ENCODE measurements around the gene TMTC4.
"Not testable (repeated sequence)": the region's sequence is repeated elsewhere in the genome, so short reads cannot be mapped to it uniquely, and the experiment has no call there.

The TMTC4 gene, protein sequence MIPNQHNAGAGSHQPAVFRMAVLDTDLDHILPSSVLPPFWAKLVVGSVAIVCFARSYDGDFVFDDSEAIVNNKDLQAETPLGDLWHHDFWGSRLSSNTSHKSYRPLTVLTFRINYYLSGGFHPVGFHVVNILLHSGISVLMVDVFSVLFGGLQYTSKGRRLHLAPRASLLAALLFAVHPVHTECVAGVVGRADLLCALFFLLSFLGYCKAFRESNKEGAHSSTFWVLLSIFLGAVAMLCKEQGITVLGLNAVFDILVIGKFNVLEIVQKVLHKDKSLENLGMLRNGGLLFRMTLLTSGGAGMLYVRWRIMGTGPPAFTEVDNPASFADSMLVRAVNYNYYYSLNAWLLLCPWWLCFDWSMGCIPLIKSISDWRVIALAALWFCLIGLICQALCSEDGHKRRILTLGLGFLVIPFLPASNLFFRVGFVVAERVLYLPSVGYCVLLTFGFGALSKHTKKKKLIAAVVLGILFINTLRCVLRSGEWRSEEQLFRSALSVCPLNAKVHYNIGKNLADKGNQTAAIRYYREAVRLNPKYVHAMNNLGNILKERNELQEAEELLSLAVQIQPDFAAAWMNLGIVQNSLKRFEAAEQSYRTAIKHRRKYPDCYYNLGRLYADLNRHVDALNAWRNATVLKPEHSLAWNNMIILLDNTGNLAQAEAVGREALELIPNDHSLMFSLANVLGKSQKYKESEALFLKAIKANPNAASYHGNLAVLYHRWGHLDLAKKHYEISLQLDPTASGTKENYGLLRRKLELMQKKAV

DNA sequence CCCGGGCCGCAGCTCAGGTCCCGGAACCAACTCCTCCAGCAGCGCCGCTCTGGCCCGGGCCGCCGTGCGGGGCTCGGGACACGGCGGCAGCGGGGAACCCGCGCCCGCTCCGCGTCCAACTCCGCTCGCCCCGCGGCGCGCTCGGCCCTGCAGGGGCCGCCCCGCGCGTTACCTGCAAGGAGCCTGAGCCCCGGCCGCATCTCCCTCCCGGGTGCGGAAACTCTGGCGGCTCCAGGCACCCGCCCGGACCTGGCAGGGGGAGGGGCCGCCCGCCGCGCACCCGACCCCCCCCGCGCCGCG, at the start of gene TMTC4:
TSS of gene TMTC4 (minus strand) at position 224 of the 300 bp plus-strand sequence. CDS start 4,433 bp downstream, outside the sequence.
- DNase-seq (ENCODE audit: low read depth) = no peak

DNA sequence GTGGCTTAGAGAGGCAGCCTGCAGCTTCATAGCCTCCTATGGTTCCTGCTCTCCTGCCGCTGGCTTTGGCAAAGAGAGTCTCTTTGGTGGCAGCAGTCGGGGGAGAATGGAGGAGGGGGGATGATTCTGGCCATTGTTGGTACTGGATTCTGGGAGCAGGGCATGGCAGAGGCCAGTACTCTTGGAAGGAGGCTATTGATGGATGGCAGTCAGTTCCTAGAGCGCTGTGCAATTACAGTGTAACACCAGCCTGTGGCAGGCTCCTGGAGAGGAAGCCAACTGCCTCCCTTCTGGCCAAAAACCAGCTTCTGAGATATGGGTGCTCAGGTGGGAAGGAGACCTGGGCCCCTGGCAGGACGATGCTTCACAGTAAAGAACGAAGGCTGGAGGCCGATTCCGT, 47.9 kb upstream of the TMTC4 start:
- DNase-seq (ENCODE audit: low read depth) = no peak

DNA sequence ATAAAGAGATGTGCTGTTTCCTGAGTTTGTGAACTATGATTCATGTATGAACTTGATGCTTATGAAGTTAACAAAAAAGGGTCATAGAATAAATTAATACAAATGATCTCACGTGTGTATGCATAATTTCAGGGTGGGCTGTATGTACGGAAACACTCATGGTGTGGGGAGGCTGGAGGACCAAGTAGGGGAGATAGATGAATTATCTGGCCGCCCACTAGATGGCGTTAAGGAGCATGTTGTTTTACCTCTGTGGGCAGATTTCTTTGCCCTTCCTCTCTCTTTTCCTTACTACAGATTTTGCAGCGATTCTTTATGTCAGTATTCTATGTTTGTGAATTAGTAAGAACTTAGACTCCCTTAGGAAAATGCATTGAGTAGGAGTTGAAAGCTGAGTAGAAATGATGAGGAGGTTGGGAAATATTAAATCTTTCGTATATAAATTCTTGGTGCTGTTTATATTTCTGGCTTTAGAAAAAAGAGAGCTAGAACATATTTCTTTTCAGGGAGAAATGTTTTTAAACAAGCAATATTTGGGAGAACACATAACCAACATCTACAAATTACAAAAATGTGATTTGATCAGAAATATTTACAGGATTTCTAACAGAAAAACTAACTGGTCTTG, 47.4 kb upstream of the TMTC4 start:
- DNase-seq (ENCODE audit: low read depth) = peak; percentile 27

DNA sequence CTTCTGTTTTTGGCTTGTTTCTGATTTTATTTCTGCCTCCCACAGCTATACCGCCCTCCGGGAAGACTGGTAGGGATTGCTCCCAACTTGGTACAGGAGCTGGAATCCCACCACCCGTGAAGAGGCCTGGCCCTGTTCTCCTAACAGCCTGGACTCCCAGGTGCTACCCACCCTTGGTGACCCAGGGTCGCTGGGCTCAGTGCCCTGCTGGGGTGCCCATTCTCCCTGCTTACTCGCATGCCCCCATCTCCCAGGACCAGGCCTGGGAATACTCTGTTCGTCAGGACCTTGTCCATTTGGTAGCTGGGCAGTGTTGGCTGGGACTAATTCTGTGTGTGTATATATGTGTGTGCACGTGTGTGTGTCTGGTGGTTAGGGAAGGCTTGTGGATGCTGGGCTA, 41.0 kb upstream of the TMTC4 start:
- no peak for DNase-seq (ENCODE audit: low read depth)

DNA sequence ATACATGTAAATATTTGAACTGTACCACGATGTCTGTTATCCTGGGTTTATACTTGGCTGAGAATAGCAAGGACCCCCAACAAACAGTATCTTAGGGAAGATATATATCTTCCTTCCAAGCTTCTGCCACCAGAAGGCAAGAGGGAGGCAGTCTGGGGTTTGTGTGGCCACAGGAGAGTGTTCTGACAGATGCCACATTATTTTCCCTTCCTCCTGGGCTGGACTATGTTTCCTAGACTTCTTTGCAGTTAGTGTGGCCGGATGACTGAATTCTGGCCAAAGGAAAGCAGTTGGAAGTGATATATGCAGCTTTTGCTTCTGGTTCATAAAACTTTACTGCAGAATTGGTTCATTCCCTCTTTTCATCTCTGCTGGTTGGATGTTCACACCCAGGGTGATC, 39.9 kb upstream of the TMTC4 start:
- no peak for DNase-seq (ENCODE audit: low read depth)

DNA sequence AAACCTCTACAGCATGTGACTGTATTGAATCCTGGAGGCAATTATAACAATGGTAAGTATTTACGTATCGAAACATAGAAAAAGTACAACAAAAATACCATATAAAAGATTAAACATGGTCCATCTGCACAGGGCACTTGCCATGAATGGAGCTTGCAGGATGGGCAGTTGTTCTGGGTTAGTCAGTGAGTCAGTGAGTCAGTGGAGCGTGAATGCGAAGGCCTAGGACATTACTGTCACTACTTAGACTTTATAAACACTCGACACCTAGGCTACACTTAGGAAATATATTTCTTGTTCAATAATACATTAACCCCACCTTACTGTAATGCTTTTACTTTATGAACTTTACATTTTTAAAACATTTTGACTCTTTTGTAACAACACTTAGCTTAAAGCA, 35.6 kb upstream of the TMTC4 start:
- no peak for DNase-seq (ENCODE audit: low read depth)

DNA sequence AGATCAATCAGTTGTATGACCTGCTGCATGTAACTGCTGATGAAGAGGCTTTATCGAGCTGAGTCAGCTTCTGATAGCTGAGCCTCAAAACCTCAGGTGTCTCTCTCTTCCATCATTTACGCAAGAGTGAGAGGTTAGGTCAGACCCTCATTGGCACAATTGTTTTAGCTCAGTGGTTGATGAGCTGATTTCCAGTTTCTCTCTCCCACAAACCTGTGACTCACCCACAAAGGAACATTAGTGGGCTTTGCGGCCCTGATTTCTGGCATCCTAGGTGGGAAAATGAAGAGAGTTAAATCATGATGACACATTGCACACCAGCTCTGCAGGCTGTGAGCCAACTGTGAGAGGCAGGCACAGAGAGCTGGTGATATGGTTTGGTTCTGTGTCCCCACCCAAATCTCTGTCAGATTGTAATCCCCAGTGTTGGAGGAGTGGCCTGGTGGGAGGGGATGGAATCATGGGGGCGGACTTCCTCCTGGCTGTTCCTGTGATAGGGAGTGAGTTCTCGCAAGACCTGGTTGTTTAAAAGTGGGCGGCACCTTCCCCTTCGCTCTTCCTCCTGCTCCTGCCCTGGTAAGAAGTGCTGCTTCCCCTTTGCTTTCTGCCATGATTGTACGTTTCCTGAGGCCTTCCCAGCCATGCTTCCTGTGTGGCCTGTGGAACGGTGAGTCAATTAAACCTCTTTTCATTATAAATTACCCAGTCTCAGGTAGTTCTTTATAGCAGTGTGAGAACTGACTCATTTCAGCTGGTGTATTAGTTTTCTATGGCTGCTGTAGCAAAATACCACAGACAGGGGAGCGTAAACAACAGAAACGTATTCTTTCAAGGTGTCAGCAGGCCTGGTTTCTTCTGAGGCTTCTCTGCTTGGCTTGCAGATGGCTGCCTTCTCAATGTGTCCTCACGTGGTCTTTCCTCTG, 33.5 kb upstream of the TMTC4 start:
- peak; percentile 25 for DNase-seq (ENCODE audit: low read depth)

DNA sequence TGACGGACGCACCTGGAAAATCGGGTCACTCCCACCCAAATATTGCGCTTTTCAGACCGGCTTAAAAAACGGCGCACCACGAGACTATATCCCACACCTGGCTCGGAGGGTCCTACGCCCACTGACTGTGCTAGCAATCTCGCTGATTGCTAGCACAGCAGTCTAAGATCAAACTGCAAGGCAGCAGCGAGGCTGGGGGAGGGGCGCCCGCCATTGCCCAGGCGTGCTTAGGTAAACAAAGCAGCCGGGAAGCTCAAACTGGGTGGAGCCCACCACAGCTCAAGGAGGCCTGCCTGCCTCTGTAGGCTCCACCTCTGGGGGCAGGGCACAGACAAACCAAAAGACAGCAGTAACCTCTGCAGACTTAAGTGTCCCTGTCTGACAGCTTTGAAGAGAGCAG, 23.7 kb upstream of the TMTC4 start:
- not testable (repeated sequence) for DNase-seq (ENCODE audit: low read depth)

DNA sequence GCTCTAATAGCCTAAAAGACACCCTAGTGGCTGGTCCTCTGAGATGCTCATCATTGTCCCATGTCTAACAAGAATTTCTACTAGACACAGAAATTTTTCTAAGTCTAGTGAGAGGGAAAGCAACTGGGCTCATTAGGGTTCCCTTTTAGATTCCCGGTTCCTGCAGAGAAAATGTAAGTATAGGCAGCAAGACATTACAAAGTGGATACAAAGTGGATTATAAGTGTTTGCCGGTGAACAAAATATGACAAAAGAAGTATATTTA, 20.8 kb upstream of the TMTC4 start:
- DNase-seq (ENCODE audit: low read depth) = no peak

DNA sequence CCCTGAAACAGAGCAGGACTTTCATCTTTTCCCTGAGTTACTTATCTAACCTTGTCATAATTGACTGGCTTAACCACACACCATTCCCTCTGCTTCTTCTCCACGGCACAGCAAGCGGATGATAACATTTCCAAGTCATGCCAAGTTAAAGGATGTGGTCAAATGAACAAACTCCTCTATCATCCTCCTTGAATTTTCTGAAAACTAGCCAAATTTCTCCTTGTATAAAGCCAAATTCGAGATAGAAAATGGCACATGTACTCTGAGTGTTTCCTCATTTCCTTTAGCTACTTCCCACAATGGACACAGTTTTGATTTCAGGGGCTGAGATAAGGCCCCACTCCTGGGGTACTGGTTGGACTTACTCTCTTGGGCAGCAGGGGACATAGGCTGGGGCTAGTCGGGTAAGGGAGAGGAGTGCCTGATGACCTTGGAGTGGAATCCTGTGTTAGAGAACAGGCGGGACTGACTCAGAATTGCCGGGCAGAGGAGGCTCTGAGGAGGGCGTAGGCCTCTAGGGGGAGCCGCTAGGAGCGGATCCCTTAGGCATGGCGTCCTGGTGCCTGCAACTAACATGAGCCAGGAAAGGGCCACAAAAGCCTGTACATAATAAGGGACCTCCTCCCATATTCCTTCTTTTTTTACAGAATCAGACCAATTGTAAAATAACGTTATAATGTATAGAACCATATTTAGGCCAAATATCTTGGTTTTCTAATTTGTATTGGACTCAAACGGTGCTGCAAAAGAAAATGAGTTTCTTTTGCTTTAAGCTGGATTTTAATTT, 20.3 kb upstream of the TMTC4 start:
- DNase-seq (ENCODE audit: low read depth) = no peak

DNA sequence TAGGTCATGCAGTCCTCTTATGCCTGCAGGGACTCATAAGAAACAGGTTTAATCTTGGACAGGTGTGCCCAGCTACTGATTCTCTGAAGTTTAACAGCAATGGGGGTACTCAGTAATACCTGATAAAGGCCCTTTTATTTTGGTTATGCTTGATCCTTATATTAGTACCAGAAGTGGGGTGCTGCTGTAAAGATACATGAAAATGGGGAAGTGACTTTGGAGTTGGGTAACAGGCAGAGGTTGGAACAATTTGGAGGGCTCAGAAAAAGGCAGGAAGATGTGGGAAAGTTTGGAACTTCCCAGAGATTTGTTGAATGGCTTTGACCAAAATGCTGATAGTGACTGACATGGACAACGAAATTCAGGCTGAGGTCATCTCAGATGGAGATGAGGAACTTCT, 14.6 kb upstream of the TMTC4 start:
- DNase-seq (ENCODE audit: low read depth) = no peak

DNA sequence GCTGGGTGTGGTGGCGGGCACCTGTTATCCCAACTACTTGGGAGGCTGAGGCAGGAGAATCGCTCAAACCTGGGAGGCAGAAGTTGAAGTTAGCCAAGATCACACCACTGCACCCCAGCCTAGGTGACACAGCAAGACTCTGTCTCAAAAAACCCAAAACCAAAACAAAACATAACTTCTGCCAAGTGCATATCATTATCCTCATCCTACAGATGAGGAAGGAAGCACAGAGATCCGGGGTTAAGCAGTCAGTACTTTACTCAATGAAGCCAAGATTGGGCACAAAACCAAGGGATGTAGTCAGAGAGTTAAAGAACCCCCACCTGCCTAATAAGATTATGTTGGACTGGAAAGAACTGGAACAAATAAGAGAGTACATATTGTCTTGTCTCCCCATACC, 5.5 kb upstream of the TMTC4 start:
- no peak for DNase-seq (ENCODE audit: low read depth)

DNA sequence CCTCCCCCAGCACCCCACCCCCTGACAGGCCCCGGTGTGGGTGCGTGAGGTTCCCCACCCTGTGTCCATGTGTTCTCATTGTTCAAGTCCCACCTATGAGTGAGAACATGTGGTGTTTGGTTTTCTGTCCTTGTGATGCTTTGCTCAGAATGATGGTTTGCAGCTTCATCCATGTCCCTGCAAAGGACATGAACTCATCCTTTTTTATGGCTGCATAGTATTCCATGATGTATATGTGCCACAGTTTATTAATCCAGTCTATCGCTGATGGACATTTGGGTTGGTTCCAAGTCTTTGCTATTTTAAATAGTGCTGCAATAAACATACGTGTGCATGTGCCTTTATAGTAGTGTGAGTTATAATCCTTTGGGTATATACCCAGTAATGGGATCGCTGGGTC, 2.5 kb upstream of the TMTC4 start:
- not testable (repeated sequence) for DNase-seq (ENCODE audit: low read depth)

DNA sequence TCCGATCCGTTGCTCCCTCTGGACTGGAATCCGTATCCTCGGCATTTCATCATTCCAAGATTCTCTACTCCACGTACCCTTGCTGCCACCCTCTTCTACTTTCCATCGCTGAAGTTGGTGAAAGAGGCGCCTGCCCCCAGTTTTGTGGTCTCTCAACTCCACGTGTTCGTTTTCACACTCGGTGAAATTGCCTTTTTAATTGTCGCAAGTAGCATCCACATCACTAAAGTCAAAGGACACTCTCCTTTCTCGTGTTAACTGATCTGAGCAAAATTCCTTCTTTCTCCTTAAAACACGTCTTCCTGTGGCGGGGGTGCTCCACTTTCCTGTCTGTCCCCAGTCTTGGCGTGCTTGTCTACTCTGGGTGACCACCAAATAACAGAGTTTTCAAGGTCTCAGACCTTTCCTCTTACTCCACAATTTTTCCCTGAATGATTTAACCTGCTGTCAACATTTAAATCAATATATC, 1.1 kb upstream of the TMTC4 start:
- DNase-seq (ENCODE audit: low read depth) = no peak

DNA sequence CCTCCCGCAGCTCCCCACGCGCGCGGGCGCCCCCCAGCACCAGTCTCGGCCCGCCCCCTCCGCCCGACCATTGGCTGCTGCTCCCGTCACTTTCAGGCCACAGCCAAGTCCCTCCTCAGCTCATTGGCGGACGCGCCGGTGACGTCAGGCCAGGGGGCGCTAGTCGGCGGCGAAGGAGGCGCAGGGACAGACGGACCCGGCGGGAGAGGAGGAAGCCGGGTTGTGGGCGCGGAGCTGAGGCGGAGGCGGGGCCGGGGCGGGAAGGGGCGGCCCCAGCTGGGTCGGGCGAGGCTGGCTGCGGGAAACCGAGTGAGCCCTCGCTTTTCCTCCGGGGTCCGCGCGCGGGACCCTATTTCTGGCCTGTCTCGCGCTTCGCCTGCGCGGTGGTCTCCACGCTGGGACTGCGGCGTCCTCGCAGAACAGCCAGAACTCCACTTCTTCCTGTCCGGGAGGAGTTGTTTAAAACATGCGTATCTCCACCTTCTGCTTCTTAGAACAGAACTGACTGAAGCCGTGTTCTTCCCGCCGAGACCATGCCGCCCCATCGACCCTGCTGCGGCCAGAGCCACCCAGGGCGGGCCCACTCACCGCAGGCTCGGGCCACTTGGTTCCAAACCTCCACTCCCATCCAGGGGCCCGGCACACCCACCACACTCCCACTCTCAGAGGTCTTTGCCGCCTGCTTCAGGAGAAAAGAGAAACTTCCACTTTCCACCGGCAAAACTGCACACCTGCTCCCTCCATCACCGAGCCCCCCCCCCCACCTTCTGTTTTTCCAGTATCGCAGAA, 471 bp upstream of the TMTC4 start:
- peak; percentile 99 for DNase-seq (ENCODE audit: low read depth)

DNA sequence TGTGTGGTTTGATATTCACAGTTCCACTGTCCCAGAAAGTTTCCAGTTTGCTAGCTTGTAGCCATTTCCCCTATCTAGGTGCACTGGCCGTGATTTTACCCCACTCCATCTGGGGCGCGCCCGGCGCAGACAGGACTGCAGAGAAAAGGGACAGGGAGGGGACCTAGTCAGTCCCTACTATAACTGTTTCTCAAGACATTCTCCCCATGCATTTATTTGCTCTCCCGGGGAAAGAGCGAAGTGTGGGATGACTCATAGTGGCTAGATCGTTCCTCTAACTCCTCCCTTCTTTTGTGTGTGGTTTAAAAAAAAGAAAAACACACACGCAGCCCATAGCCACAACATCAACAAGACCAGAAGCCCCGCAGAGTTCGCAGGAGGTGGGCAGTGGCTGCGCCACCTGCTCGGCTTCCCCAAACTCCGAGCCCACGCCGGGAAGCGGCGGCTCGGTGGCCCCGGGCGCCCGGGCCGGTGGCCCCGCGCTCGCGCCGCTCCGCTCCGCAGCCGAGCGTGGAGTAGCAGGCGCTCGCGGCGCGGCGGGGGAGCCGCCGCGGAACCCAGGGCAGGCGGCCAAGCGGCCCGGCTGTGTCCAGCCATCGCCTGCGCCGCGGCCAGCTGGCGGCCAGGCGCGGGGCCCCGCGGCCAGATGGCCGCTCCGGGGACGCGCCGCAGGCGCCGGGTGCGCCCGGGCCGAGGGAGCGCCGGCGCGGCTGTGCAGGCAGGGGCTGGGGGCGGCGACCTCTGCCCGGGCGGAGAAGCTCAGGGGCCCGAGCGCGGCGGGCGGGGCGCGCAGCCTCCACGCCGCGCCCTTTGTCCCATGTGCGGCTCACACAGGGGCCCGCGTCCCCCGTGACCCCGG, 653 bp downstream of the TMTC4 start:
- peak; percentile 15 for DNase-seq (ENCODE audit: low read depth)

DNA sequence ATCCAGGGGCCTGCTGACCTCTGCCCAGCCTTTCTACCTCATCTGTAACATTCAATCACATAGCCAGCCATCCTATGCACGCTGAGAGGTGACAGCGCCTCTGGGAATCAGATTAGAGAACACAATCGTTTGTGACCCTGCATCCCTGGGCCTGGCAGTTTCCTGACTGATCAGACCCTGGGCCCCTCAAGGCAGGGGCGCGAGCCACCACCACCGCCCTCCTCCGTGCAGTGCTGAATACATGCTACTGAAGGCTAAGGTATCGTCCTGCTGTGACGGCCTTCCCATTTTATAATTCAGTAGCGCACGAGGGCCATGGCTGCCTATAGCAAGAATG, 1.3 kb downstream of the TMTC4 start:
- no peak for DNase-seq (ENCODE audit: low read depth)

DNA sequence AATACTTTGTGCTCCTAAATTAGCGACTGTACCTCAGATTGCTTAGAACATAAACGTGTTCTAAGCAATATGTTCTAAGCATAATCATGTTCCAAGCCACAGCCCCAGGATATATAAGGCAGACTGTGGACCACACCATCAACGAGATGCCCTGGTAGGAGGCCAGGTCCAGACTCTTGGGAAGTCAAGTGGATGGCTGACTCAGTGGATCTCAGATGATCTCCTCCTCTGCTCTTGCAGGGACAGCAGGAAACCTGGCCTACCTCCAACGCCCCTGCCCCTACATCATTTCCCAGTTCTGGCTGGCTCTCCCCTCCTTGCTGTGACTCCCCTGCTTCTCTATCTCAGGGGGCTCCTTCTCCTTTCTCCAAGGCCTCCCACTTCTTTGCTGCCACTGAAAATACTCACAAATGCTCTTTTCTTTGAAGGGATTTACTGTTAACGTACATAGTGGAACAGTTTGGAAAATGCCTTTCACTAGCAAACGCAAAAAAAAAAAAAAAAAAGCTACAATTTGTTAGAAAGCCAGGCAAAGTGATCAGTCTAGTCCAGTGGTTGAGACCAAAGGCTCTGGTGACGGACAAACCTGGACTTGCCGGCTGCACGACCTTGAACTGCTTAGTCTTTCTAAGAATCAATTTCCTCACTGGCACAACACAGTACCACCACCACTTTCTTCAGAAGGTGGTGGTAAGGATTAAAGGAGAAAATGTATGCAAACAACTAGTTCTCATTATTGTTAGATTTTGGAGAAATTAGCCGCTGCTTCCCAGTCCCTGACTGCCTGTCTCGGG, 3.0 kb downstream of the TMTC4 start:
- no peak for DNase-seq (ENCODE audit: low read depth)

DNA sequence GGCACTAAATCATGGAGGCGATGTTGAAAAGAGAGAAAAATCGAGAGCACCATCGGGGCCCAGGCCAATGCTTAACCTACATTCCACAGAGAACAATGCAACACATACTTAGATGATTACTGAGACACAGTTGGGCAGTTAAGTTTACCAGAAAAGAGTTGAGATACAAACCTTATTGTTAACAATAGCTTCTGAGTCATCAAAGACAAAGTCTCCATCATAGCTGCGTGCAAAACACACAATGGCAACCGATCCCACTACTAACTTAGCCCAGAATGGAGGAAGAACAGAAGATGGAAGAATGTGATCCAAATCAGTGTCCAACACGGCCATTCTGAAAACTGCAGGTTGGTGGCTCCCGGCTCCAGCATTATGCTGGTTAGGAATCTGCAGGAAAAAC, 6.2 kb downstream of the TMTC4 start:
- DNase-seq (ENCODE audit: low read depth) = no peak

Measured in activated T-cell treated with anti-CD3 and anti-CD28 coated beads for 48 hours (primary cell).